Heart left ventricle (tissue), 13 donors: ENCODE measurements around the gene PTPN3.

Source experiments
- POLR2A ChIP-seq, 2 donors: fragments of 450-650 bp; IDR thresholded peaks; one replicate each; pipeline ENCODE4 v1.6.1; 2017; ENCODE audit warnings: antibody characterized with exemption in 2 of 2, mild to moderate bottlenecking in 2 of 2, moderate library complexity in 2 of 2
- TF ChIP-seq, protein P1 (sequence below), 12 donors: fragments of 200-600 bp; sonication (generic) in 4 of 12; IDR thresholded peaks; one replicate each; pipeline versions ENCODE4 v1.5.0 to v1.8.0; 2018 to 2022; ENCODE audit warnings: antibody characterized with exemption in 12 of 12, mild to moderate bottlenecking in 5 of 12
- donor health status: ischemic (EF 13 %, LVEDD 7.1; RV severe dilation, severe dysfunction).
- donor health status: DM: no; HTN: yes; CAD: no.
- donor health status: DM: no; HTN: no; CAD: no.
- donor health status: ischemic (EF 25% LVEDD 6.9; RV normal size, moderate dysfunction).
- donor health status: ischemic (EF 25% LVEDD 5.7; RV mildly dilated, moderate dysfunction).
- donor health status: ischemic (EF 35%, LVEDD 5.7; RV mildly dilated, moderate dysfunction).
- donor health status: nonischemic (EF 11% LVEDD 7.7; RV severe dilation, severe dysfunction).
- donor health status: DM: yes; HTN: yes; CAD: no.
- donor health status: PGD.
- donor health status: ischemic (EF 29% LVEDD 5.4; RV normal size, mild dysfunction).
- donor health status: nonischemic (EF 23%, LVEDD 6.1; RV moderate dilation, normal function).

DNA sequence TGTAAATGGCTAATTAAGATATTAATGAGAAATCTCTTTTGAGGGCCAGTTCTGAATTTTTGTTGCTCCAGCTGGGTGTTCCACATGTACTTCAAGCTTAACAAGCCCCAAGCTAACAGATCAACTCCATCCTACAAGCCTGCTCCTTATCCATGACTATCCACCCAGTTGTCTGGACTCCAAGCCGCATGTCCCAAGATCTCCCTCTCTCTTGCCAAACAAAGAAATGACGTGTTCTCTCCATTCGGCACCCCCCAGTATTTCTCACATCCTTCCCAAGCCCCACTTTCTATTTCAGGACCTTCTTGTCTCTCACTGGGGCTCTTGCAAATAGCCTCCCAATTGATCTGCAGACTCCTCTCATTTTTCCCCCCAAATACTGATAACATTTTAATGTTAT lies 15.8 kb upstream of the PTPN3 start:
- TF ChIP-seq, protein P1, sequence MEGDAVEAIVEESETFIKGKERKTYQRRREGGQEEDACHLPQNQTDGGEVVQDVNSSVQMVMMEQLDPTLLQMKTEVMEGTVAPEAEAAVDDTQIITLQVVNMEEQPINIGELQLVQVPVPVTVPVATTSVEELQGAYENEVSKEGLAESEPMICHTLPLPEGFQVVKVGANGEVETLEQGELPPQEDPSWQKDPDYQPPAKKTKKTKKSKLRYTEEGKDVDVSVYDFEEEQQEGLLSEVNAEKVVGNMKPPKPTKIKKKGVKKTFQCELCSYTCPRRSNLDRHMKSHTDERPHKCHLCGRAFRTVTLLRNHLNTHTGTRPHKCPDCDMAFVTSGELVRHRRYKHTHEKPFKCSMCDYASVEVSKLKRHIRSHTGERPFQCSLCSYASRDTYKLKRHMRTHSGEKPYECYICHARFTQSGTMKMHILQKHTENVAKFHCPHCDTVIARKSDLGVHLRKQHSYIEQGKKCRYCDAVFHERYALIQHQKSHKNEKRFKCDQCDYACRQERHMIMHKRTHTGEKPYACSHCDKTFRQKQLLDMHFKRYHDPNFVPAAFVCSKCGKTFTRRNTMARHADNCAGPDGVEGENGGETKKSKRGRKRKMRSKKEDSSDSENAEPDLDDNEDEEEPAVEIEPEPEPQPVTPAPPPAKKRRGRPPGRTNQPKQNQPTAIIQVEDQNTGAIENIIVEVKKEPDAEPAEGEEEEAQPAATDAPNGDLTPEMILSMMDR (IDR thresholded peaks at IDR 0.05): no peak
- TF ChIP-seq POLR2A (IDR thresholded peaks at IDR 0.05): no peak
